Cardiac fibroblast (primary cell): ENCODE results near the gene BEST4.
A peak's percentile ranks its signal among the peaks of the same experiment; 100 is the strongest.
"Not testable (repeated sequence)": the region's sequence is repeated elsewhere in the genome, so short reads cannot be mapped to it uniquely, and the experiment has no call there.

Experiments used
- DNase-seq, 2 donors: peaks; one replicate each; pipeline versions ENCODE4 v3.0.0 to v3.0.0-alpha.2; 2010; ENCODE audit warnings: low read depth in 2 of 2
- H3K4me3 ChIP-seq, 2 donors: replicated peaks in 1 of 2; 1 replicate in 1 of 2; 2 replicates in 1 of 2; pipeline ENCODE4 v1.5.1; 2011; ENCODE audit warnings: low read depth in 2 of 2, low read length in 2 of 2, mild to moderate bottlenecking in 2 of 2, moderate library complexity in 1 of 2
- TF ChIP-seq, protein P1 (sequence below): IDR thresholded peaks from one replicate; pipeline ENCODE4 v1.5.1; 2011; ENCODE audit warnings: low read depth, mild to moderate bottlenecking, low read length, inconsistent platforms

Gene BEST4

DNA sequence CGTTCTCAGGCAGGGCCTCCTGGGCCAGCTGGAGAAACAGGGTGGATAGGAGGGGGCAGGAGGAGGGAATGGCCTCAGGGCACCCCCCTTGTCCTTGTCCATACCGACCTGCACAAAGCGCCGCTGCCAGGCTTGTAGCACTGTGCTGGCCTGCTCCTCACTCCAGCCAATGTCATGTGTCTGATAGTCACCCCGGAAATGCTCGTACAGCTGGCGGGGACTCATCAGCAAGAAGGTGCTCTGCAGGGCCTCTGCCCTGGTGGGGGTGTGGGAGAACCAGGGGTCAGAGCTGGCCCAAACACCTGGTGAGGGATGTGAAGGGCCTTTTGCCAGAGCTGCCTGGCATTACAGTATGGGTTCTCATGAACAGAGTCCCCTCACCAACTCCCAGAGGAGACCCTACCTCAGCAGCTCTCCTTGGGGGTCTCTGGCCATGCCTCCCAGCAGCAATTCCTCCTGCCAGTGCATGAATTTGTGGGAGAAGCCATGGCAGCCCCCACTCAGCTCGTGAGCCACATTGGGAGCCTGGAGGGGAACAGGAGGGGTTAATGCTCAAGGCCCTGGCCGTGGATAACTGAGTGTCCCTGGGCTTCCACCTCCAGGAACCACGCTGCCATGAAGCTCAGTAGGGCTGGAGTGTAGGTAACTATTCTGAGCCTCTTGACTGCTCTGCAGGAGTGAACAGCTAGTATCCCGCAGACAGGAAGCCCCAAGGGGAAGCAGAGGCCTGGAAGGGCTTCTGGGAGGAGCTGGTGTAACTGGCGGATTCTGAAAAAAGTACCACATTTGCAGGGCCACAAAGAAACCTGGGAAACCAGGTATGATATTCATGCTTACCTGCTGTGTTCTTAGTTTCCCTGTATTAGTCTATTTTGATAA is 41.8 kb upstream of the BEST4 start:
- TF ChIP-seq, protein P1, sequence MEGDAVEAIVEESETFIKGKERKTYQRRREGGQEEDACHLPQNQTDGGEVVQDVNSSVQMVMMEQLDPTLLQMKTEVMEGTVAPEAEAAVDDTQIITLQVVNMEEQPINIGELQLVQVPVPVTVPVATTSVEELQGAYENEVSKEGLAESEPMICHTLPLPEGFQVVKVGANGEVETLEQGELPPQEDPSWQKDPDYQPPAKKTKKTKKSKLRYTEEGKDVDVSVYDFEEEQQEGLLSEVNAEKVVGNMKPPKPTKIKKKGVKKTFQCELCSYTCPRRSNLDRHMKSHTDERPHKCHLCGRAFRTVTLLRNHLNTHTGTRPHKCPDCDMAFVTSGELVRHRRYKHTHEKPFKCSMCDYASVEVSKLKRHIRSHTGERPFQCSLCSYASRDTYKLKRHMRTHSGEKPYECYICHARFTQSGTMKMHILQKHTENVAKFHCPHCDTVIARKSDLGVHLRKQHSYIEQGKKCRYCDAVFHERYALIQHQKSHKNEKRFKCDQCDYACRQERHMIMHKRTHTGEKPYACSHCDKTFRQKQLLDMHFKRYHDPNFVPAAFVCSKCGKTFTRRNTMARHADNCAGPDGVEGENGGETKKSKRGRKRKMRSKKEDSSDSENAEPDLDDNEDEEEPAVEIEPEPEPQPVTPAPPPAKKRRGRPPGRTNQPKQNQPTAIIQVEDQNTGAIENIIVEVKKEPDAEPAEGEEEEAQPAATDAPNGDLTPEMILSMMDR: no peak
- DNase-seq: no peak

DNA sequence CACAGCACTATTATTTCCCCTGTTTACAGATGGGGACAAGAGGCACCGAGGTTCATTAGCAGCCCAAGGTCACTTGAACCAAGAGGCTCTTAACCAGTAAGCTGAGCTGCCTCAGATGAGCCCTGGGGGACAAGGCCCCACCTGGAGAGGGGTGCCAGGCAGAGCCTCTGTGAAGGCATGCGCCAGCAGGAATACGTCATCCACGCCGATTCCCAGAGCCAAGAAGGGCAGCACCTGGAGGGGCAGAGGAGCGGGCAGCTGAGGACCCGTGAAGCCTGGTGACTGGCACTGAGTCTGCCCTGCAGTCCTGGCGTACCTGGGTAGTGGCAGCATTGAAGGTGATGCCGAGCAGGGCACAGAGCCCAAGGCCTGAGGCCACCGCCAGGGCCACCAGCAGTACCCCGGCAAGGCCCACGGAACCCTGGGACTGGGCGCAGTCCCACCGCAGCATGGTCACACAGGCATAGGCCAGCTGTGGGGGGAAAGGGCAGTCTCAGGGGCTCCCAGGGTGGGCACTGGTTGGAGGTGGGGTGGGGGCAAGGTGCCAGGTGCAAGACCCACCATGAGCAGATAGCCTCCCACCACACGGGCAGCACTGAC is 41.0 kb upstream of the BEST4 start:
- TF ChIP-seq, protein P1: no peak
- H3K4me3 ChIP-seq: no peak overlapping the region
- DNase-seq: no peak

More for the DNA sequence above, 41.8 kb upstream of the BEST4 start:
- no peak overlapping the region for H3K4me3 ChIP-seq

DNA sequence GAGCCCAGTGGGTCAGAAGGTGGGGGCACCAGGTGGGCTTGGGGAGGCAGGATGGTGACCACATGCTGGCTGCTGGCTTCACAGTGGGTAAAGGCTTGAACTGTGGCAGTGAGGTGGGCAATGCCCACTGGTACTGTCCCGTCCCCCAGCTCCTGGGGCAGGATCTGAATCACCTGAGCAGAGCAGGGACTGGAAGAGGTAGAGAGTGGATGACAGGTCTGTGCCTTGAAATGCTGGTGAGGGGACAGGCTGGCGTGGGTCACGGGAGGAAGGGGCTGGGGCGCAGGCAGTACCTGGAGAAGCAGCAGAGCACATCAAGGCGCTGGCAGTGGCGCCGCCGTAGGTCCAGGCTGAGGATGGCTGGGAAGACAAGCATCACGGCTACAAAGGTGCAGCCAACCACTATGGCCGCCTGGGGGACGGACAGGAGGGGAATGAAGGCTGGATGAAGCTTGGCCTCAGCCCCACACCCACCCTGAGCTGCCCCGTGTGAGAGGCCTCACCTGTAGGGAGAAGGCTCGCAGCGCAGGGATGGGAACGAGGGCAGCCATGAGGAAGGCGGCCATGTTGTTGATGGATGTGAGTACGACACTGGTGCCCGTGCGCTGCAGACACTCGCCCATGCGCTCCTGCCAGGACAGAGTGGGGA is 40.2 kb upstream of the BEST4 start:
- no peak for DNase-seq
- TF ChIP-seq, protein P1: no peak
- no peak overlapping the region for H3K4me3 ChIP-seq

DNA sequence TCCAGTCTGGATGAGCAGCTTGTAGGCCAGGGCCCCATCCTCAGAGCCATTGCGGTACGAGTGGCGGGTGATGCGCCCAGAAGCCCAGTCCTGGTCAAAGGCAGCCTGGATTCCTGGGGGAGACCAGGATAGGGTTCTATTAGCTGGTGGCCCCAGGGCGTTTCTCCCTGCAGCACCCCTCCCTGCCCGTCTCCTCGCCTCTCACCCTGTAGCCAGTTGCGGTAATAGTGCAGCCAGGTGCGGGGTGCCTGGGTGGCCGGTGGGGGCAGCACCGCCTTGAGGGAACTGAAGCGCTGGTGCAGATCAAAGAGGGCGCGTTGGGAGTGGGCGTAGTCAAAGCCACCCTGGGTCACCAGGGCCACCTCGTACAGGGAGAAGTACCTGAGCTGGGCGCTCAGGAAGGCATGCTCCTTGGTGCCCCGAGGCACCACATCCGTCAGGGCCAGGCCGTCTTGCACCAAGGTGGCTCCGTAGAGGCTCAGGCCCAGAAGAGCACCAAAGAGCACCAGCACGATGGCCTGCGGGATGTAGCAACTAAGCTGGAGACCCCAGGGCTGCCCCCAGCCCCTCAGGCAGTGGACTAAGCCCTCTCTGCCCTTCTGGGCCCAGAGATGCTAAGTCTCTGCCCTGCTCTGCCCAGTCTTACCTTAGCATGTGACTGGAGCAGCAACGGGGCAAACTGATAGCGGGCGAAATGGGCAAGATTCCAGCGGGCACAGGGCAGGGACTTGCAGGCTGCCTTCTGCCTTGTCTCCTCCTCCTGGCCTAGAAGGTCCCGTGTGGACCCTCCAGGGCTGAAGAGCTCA is 39.4 kb upstream of the BEST4 start:
- no peak for DNase-seq
- H3K4me3 ChIP-seq: no peak overlapping the region
- TF ChIP-seq, protein P1: no peak

DNA sequence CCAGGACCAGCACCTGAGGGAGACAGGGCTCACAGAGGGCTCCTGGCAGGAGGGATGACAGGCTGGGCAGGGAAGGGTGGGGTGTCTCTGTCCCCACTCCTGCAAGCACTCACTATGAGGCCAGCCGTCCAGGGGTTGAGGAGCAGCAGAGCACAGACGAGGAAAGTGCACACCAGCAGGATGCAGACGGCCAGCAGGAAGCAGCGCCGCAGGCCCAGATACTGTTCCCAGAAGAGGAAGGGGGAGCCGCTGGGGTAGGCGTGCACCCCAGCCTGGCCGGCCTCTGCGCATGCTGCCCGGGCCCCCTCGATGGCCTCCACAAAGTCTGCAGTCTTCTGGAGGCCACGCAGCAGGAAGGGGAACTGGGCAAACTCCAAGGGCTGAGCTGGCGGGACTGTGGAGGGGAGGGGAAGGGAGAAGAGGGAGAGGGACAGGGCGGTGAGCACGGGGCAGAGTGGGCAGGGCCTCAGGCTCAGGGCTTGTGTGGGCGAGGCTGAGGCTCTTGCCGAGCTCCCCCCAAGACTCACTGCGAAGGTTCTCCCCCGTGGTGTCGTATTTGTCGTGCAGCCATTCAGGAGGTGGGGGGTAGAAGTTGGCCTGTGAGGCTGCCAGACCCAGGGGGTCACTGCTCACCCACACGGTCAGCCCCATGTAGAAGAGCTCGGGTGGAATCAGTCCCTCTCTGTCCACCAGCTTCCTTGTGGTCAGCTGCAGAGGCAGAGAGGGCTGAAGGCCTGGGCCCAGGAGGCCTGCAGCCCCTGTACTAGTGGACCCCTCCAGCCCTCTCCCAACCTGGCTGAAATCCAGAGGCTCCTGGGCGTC is 38.6 kb upstream of the BEST4 start:
- DNase-seq: peak in 1 of 2 donors; percentile 91
- TF ChIP-seq, protein P1: no peak
- H3K4me3 ChIP-seq: no peak overlapping the region

DNA sequence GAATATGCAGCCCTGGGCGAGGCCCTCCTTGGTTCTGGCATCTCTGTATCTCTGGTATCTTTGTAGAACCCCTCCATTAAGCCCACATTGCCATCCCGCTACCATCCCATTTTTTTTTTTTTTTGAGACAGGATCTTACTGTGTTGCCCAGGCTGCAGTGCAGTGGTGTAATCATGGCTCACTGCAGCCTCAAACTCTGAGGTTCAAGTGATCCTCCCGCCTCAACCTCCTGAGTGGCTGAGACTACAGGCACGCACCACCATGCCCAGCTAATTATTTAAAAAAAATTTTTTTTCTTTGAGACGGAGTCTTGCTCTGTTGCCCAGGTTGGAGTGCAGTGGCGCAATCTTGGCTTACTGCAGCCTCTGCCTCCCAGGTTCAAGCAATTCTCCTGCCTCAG is 36.4 kb upstream of the BEST4 start:
- not testable (repeated sequence) for H3K4me3 ChIP-seq, DNase-seq
